GM18870 (cell line): ENCODE measurements around the gene S100A6.
"Not testable (repeated sequence)": the region's sequence is repeated elsewhere in the genome, so short reads cannot be mapped to it uniquely, and the experiment has no call there.

Experiments used
- ATAC-seq: cut with Tn5 transposase; IDR thresholded peaks from one replicate; pipeline ENCODE4 v1.9.1; 2021; ENCODE audit warnings: moderate library complexity; ENCODE audit not compliant: unreplicated experiment

The S100A6 gene

GRCh38 chr1:153535242-153536011 lies at the start of gene S100A6:
TSS of gene S100A6 (minus strand) at chr1:153535991. CDS start at chr1:153535339, 652 bp downstream.
- no peak for ATAC-seq

GRCh38 chr1:153585006-153585405 lies 49.2 kb upstream of the S100A6 start:
- ATAC-seq, result no peak

GRCh38 chr1:153583976-153584375 lies 48.2 kb upstream of the S100A6 start:
- no peak for ATAC-seq

- ATAC-seq, result not testable (repeated sequence)
Observed at GRCh38 chr1:153583514-153583913, 47.7 kb upstream of the S100A6 start.

GRCh38 chr1:153582836-153583235 lies 47.0 kb upstream of the S100A6 start:
- ATAC-seq, result not testable (repeated sequence)

GRCh38 chr1:153578936-153579335 lies 43.1 kb upstream of the S100A6 start:
- ATAC-seq, result no peak

GRCh38 chr1:153578490-153578889 lies 42.7 kb upstream of the S100A6 start:
- ATAC-seq, result no peak

GRCh38 chr1:153577624-153578051 lies 41.8 kb upstream of the S100A6 start:
- no peak for ATAC-seq

GRCh38 chr1:153577138-153577537 lies 41.3 kb upstream of the S100A6 start:
- ATAC-seq, result no peak

GRCh38 chr1:153575497-153575896 lies 39.7 kb upstream of the S100A6 start:
- not testable (repeated sequence) for ATAC-seq

GRCh38 chr1:153575081-153575491 lies 39.3 kb upstream of the S100A6 start:
- not testable (repeated sequence) for ATAC-seq

GRCh38 chr1:153573351-153573750 lies 37.6 kb upstream of the S100A6 start:
- no peak for ATAC-seq

- ATAC-seq, result no peak
Observed at GRCh38 chr1:153572569-153573015, 36.8 kb upstream of the S100A6 start.

GRCh38 chr1:153571706-153572105 lies 35.9 kb upstream of the S100A6 start:
- no peak for ATAC-seq

- ATAC-seq, result no peak
Observed at GRCh38 chr1:153570874-153571273, 35.1 kb upstream of the S100A6 start.

GRCh38 chr1:153569465-153569864 lies 33.7 kb upstream of the S100A6 start:
- no peak for ATAC-seq

GRCh38 chr1:153568367-153569099 lies 32.7 kb upstream of the S100A6 start:
- ATAC-seq, result no peak

- ATAC-seq, result no peak
Observed at GRCh38 chr1:153567621-153568366, 32.0 kb upstream of the S100A6 start.

GRCh38 chr1:153566414-153567371 lies 30.9 kb upstream of the S100A6 start:
- ATAC-seq, result no peak
